ENCODE data around the gene TMEM200A.
A peak's percentile ranks its signal among the peaks of the same experiment; 100 is the strongest.
"Not testable (repeated sequence)": the region's sequence is repeated elsewhere in the genome, so short reads cannot be mapped to it uniquely, and the experiment has no call there.

Gene TMEM200A

DNA sequence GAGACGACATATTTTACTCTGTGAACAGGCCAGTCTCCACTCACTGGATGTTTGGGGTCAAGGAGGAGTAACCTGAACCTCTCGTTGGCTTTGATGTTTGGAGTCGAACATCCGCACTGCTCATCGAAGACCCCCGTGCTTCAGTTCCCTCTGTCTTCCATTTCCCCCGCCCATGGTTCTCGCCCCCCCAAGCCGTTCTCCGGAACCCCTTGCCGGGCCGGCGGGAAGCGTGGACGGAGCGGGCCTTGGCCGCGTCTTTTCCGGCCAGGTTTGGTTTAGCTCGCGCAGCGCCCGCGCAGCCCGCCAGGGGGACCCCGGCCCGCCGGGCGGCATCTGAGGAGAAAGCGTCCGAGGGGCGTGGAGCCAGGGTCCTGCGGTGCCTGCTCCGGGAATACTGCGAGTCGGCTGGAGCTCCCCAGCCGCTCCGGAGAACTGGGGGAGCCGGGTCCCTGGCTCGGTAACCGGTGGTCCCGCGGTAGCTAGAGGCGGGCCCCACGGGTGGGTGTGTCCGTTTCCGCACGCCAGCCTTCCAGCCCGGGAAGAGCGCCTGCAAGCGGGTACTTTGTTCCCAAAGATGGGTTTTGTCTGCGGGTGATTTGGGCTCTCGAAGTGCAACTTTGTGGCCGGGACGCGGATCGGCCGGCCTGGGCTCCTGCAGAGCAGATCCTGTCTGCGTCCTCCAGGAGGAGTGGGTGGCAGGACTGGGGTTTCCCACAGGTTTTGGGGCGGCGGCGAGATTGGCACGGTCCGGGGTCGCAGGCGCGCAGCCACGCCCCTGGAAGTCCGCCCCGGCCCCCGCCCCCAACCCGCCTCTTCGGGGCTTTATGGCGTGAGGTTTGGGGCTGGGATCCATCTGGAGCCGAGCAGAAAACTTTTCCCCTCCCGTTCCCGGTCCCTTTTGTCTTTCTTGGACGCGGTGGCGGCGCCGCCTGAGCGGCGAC lies at the start of gene TMEM200A:
Gene TMEM200A, plus strand, starts transcription at position 852 of the 941 bp plus-strand sequence. CDS start 74,406 bp downstream, outside the sequence.
- H3K4me3 ChIP-seq, result peak within 1 kb of the TSS; percentile 42 to 63 (median 56)
- peak within 1 kb of the TSS in 20 of 21 experiments; percentile 44 to 85 (median 72) for H3K27ac ChIP-seq

- Histone ChIP-seq H3K27ac (no peak overlapping the region), H3K4me3 (no peak overlapping the region)
These were observed 44.9 kb upstream of the TMEM200A start for GRCh38 chr6:130320908-130321307.

DNA sequence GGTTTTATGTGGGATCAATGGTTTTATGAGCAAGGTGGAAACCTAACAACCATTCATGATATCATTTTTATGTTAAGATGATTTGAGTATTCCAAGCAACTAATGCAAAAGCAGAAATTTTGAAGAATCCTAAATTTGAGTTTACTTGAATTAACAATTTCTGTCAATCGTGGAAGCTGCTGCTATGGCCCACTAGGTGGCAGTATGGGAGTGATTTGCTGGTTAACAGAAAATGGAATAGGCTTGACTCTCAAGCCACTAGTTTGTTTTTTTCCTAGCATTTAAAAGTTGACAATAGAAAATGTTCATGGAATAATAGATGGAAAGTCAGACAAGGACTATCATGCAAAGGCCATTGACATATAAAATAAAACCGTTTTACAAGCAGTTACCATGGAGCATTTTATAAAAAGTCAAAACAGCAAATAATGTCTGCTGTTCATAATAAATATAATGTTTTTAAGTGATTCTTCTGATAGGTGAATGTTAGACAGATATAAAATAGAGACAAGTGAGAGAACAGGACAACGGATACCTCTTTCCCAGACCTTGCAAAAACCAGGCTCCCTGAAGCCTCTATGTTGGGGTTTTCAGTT lies 43.0 kb upstream of the TMEM200A start:
- Histone ChIP-seq H3K4me3 (no peak overlapping the region), H3K27ac (no peak overlapping the region)

DNA sequence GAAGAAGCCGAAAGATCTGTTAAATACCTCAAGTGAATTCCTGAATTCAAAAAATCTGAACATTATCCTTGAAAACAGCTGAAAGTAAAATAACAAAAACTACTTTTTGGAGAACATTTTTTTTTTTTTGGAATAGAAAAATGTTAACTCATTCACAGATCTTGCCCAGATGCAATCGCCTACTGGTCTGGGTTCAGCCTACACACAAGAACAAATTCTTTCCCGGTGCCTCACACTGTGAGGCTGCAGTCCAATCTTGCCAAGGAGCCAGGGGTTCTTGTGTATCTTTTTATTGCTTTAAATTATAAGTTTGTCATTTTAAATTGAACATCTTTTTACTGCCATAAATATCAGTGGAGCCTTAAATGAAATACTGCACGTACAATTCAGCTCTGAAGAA lies 41.2 kb upstream of the TMEM200A start:
- Histone ChIP-seq H3K4me3 (no peak overlapping the region), H3K27ac (no peak overlapping the region)

- H3K4me3 ChIP-seq, result no peak overlapping the region
- no peak overlapping the region for H3K27ac ChIP-seq
These were observed 39.3 kb upstream of the TMEM200A start for GRCh38 chr6:130326496-130326895.

- Histone ChIP-seq H3K27ac (no peak overlapping the region), H3K4me3 (no peak overlapping the region)
These were observed 28.3 kb upstream of the TMEM200A start for GRCh38 chr6:130337534-130337933.

DNA sequence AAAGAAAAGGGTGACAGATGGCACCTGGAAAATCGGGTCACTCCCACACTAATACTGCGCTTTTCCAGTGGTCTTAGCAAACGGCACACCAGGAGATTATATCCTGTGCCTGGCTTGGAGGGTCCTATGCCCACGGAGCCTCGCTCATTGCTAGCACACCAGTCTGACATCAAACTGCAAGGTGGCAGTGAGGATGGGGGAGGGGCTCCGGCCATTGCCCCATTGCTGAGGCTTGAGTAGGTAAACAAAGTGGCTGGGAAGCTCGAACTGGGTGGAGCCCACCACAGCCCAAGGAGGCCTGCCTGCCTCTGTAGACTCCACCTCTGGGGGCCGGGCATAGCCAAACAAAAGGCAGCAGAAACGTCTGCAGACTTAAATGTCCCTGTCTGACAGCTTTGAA lies 19.5 kb upstream of the TMEM200A start:
- not testable (repeated sequence) for H3K4me3 ChIP-seq, H3K27ac ChIP-seq

DNA sequence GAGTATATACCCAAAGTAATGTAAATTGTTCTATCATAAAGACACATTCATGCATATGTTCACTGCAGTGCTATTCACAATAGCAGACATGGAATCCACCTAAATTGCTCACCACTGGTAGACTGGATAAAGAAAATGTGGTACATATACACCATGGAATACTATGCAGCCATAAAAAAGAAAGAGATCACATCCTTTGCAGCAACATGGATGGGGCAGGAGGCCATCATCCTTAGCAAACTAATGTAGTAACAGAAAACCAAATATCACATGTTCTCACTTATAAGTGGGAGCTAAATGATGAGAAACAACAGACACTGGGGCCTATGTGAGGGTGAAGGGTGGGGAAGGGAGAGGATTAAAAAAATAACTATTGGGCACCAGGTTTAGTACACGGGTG lies 11.5 kb upstream of the TMEM200A start:
- H3K4me3 ChIP-seq, result no peak overlapping the region
- H3K27ac ChIP-seq, result no peak overlapping the region

GRCh38 chr6:130355572-130355971 lies 10.2 kb upstream of the TMEM200A start:
- H3K27ac ChIP-seq, result no peak overlapping the region
- no peak overlapping the region for H3K4me3 ChIP-seq

DNA sequence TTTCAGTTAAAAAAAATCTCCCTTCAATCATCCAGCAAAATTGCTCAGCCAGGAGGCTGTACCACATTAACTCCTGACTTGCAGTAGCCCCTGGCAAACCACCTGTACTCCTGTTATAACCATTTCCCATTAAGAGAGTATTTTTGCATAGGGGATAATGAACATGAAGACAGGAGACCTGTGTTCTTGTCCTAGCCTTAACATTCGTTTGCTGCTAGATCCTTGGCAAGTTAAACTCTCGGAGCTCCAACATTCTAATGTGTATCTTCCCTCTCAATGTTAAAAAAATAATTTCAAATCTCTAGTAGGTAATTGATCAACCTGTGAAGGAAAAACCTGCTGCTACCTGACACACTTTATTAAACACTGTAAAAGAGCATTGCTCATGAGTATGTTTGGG lies 8.4 kb upstream of the TMEM200A start:
- Histone ChIP-seq H3K27ac (no peak overlapping the region), H3K4me3 (no peak overlapping the region)

DNA sequence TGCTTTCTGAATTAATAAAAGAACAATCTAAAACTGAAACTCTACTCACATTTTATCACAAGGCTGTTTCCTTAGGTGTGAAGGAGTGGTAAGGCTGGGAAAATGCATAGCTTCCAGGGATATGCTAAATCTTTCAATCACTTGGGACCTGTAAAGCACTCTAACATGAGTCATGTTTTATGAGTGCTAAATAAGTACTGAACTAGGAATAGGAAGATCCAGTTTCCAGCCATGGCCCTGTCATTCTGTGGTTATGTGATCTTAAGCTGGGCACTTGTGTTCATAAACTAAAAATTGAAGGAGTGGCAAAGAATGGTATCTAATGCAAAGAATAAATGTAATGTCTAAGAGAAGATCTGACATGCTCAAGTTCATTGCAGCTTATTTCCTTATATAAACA lies 6.1 kb upstream of the TMEM200A start:
- H3K4me3 ChIP-seq, result no peak overlapping the region
- no peak overlapping the region for H3K27ac ChIP-seq

- H3K4me3 ChIP-seq, result no peak overlapping the region
- H3K27ac ChIP-seq, result no peak overlapping the region
These were observed 3.7 kb upstream of the TMEM200A start for GRCh38 chr6:130362128-130362527.

DNA sequence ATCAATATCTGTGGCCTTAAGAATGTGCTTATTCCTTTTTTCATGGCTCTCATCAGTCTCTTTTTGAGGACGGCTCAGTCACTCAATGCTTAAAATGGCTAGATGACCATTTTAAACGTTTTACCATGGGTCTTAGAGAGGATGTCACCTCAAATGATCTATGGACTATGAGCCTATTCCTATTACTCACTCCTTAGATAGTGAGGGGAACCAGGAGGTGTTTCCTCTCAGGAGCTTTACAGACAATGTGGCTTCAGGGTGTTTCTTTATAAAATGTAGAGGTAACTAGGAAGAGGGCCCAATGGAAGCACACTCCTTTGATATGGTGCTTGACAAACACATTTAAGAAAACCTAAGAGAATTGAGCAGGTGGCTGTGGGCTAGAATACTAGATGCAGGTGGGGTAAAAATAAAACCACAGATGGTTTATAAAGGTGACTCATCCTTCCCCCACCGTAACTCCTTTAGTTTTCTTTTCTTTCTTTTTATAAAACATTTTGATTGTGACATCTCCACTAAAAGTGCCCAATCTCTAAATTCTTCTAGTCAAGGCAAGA lies 1.5 kb upstream of the TMEM200A start:
- Histone ChIP-seq H3K27ac (no peak overlapping the region), H3K4me3 (no peak overlapping the region)

- peak overlapping the region in 20 of 21 experiments; percentile 44 to 85 (median 72) for H3K27ac ChIP-seq
- peak overlapping the region; percentile 42 to 63 (median 56) for H3K4me3 ChIP-seq
These were observed 539 bp downstream of the TMEM200A start for GRCh38 chr6:130366107-130367005.

- Histone ChIP-seq H3K4me3 (no peak overlapping the region), H3K27ac (no peak overlapping the region)
These were observed 1.9 kb downstream of the TMEM200A start for GRCh38 chr6:130367767-130368166.

GRCh38 chr6:130368576-130368975 lies 2.8 kb downstream of the TMEM200A start:
- Histone ChIP-seq H3K27ac (no peak overlapping the region), H3K4me3 (no peak overlapping the region)

- Histone ChIP-seq H3K4me3 (no peak overlapping the region), H3K27ac (no peak overlapping the region)
These were observed 4.0 kb downstream of the TMEM200A start for GRCh38 chr6:130369831-130370230.

DNA sequence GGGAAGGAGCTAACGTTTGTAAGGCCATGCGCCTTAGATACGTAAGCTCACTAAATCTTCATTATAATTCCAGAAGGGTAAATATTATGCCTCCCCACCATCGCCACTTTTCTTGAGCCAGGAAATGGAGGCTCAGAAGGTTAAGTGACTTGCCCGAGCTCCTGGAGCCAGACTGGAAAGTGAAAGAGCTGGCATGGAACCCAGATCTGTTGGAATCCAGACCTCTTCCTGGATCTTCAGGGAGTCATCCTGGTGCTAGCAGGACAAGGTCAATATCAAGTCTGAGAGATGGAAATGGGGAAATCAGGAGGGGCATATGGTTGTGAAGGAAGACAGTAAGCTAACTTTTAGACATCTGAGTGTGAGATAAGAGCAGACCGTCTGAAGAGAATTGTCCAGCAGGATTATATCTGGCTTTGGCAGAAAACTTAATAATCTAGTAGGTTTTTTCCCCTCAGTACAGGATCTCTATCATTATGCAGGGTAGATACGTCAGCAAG lies 6.2 kb downstream of the TMEM200A start:
- H3K27ac ChIP-seq, result no peak overlapping the region
- H3K4me3 ChIP-seq, result no peak overlapping the region

GRCh38 chr6:130372786-130373185 lies 7.0 kb downstream of the TMEM200A start:
- Histone ChIP-seq H3K4me3 (no peak overlapping the region), H3K27ac (no peak overlapping the region)

DNA sequence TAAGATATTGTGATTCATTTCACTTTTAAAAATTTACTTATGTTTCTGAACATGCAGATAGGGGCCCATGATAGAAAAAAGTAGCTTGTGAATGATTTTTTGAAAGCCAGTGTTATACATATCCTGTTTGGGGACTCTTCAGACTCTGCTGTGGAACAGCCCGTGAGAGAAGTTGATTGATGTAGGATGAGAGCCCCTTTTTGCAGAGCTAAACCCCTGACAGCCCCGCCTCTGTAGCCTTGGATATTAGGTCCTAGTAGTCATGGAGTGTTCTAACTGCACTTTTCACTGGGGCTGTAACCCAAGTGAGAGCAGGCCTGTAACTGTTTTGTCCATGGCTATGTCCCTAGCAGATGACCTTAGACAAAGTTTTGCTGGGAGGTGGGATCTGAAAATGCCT lies 8.2 kb downstream of the TMEM200A start:
- H3K4me3 ChIP-seq, result no peak overlapping the region

More for the DNA sequence above, 8.2 kb downstream of the TMEM200A start:
- no peak overlapping the region for H3K27ac ChIP-seq
